GM15510 (cell line): ENCODE measurements around the gene WNT11.

ENCODE experiments used
- POLR2A ChIP-seq: IDR thresholded peaks from 3 replicates; pipeline ENCODE4 v1.6.1; 2011; ENCODE audit warnings: borderline replicate concordance; ENCODE audit not compliant: insufficient read length; ENCODE audit errors: extremely low read depth

Gene WNT11

GRCh38 chr11:76233196-76233921, 27.1 kb upstream of the WNT11 start:
- no peak for TF ChIP-seq POLR2A

DNA sequence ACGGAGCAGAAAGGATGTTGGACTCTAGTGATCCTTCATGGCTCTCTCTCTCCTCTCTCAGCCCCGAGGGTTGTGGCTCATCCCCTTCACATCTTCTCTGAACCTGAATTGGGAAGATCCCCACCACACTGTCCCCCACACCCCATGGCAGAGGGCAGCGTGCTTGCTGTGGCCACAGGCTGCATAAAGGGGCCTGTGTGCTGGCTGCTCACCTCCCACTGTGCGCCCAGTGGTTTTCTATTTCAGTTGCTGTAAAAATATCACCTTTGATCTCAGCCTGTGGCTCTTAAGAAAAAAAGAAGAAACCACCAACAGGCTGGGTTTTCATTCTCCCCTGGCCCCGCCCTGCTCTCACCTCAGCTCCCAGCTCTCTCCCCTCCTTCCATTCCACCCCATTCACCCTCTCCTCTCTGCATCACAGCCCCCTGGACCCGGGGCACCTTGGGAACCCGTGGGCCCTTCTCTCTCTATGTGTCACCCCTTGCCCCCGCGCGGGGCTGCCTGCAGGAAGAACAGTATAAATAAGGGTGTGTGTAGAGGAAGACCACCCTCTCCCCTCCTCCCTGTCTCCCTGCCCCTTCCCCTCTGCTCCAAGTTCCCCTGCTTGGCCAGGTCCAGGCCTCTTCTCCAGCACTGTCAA, 25.8 kb upstream of the WNT11 start:
- no peak for TF ChIP-seq POLR2A

DNA sequence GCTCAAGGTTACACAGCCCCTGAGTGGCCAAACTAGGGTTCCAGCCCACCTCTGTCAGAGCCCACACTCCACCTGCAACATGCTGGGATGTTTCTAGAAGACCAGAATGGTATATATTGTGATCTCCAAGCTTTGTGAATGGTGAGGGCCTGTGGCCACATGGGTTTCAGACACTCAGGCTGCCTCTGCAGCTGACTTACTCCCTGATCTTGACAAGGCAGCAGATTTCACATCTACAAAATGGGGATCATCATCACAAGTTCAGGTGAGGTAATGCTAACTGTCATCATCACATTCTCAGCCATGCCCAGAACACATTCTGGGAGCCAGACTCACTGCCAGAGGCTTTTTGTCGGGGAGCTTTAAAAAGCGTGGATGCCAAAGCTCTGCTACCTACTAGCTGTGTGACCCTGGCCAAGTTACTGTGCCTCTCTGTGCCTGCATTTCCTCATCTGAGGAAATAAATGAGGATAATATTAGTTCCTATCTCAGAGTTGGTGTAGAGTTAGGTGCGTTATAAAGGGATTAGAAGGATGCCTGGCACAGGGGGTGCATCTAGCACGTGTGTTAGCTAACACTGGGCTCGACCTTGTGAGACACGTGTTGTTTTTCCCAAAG, 24.9 kb upstream of the WNT11 start:
- no peak for TF ChIP-seq POLR2A

DNA sequence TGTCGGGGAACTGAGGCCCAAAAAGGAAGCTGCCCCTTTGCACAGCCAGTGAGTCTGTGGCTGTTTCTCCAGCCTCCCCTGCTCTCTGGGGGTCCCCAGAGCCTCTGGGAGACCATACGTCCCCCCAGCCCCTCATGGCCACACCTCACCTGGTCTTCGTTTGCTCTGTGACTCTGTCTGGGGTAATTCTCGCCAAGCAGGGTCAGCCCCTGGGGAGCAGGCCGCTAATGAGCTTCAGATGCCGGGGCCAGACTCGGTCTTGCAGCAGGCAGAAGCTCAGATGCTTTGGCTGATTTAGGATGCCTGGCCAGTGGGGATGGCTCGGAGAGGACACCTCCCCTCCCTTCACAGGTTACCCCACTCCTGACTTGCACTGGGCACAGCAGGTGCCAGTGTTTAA, 24.1 kb upstream of the WNT11 start:
- no peak for TF ChIP-seq POLR2A

DNA sequence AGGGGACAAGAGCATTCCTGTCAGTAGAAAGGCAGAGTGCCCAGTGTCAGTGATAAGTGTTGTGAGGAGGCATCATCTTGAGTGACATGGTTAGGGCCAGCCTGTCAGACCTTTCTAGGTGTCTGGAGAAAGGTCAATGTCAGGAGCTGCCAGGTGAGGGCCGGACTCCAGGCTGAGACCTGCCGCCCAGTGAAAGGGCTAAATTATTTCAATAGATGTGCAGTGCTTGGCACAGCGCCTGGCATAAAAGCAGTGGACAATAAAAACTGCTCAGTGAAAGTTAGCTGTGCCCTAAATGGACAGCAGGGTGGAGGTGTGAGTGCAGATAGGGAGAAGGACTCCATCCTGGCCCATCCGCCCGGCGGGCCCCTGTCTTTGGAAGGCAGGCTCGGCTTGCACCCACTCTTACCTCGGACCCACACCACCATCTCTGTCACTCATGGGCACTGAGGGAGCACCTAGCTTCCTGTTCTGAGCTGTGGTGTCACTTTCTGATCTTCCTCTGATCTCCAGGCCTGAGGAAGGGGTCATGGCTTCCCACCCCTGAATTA, 23.5 kb upstream of the WNT11 start:
- TF ChIP-seq POLR2A, result no peak

GRCh38 chr11:76228875-76229149, 22.5 kb upstream of the WNT11 start:
- no peak for TF ChIP-seq POLR2A

DNA sequence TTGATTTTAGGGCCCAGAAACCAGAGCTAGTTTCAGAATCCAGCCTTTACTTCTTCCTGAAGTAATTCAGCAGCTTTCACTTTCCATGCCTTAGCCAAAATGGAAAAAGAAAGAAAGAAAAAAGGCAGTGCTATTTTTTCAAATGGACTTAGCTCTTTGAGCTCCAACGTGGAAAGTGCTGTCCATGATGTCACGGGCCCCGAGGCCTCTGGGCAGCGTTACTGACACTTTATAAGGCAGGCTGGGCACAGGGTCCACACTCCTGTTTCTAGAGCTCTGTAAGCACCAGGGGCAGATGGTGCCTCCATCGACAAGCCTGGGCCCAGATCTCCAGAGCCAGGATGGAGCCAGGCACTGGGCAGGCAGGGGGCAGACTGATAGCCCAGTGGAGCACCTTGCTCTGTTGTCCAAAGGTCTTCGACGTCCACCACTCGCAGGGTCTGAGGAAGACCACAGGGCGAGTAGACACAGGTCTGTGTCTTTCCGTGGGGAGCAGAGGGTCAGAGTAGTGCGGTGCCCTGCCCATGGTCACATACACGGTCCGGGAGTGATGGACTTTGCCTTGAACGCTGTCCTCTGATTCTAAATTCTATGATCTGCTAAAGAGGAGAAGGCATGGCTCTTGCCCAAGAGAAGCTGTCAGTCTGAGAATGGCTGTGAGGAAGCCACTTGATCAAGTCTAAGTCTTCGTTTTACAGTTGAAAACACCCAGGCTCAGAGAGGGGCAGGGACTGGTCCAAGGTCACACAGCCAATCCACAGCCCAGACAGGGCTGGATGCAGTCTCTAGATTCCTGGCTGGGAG, 22.0 kb upstream of the WNT11 start:
- TF ChIP-seq POLR2A, result no peak

GRCh38 chr11:76226626-76227025, 20.3 kb upstream of the WNT11 start:
- TF ChIP-seq POLR2A, result no peak

- no peak for TF ChIP-seq POLR2A
Observed at GRCh38 chr11:76225122-76225611, 18.9 kb upstream of the WNT11 start.

DNA sequence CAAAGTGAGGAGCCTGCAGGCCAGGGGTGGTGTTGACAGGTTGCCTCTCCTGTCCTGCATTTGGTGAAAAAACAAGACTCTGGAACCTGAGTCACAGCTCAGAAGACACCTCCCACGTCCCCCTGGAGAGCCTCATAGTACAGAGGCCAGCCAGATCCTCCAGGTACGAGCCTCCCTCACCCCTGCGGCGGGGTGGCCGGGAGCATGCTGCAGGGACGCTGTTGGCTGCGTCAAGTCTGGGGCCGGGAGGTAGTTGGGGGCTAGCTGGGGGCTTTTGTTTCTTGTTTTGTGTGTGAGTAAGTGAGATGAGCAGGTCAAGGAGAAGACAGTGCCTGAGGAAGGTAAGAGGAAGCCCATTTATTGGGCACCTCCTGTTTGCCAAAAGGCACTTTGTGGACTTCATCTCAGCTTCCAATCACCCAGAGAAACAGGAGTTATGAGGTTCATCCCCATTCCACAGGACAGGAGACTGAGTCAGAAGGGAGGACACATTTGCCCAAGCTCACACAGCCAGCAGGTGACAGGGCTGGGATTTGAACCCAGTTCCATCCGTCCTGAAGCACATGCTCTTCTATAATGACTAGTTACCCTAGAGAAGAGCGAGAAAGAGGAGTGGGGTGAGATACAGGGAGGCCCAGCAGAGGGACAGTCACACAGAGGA, 18.3 kb upstream of the WNT11 start:
- TF ChIP-seq POLR2A, result no peak

GRCh38 chr11:76221365-76221764, 15.1 kb upstream of the WNT11 start:
- no peak for TF ChIP-seq POLR2A

DNA sequence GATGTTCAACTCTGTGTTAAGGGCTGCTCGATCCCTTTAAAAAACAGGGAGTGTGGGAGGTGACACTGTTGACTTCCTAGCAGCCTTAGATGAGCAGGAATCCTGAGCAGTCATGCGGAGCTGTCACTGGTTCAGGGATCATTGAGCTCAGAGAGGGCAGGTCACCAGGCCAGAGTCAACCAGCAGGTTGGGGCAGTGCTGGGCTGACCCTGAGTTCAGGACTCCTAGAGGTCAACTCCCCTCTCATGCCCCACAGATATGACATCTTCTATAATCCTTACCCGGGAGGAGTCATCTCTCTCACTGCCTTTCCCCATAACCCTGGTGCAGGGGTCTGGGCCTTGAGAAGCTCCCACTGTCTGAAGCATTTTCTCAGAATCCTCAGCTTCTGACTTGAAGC, 12.9 kb upstream of the WNT11 start:
- TF ChIP-seq POLR2A, result no peak

DNA sequence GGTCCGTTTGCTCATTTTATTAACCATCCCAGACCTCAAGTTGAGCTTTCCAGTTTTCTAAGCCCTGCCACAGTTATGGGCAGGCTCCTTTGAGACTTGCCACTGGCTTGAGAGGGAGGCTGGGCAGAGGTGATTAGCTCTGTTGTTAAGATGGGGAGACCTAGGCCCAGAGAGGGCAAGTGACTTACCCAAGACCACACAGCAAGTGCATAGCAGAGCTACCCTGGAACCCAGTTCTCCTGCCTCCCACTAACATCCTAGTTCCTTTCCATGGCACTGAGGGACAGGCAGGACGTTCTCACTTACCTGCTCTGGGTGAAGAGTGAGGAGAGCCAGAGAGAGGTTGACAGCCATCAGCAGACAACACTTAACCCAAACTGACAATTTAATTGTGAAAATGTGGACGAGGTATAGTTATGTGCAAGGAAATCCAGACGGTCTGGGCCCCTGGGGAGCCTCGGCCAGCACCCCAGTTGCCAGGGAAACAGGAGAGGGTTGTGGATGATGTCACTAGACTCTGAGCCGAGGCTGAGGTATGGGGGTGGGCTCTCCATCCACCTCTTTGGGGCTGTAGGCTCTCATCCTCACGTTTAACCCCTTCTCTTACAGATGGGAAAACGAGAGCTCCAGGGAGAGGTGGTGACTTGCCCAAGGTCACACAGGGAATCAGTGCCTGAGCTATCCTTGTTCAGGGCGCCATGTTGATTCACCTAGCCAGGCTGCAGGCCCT, 12.3 kb upstream of the WNT11 start:
- TF ChIP-seq POLR2A, result no peak

DNA sequence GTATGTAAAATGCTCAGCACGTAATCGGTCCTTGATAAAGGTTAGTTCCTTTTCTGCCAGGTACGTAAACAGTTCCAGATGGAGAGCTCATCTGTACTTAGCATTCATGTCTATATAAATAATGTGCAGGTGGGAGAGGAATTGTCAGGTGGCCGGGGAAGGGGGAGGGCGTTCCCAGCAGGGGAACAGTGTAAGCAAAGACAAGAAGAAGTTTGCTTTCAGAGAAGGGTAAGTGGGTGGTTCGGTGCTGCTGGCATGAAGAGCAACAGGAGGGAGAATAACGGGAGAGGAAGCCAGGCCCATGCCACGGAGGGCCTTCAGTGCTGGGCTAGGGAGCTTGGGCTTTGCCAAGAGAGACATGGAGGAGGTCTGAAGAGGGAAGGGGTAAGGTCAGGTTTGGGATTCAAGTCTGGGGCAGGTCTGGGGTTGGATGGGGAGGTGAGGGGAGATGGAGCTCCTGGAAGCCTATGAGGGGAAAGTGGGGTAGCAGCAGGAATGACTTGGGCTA, 11.4 kb upstream of the WNT11 start:
- TF ChIP-seq POLR2A, result no peak
